OCI-LY3 (cell line): ENCODE data around the gene MAP6.

Source experiments
- H2AFZ ChIP-seq: fragments of 200-600, 300-600 bp; shearing (Covaris generic); 2 replicates; pipeline ENCODE4 v1.6.0; 2014; ENCODE audit warnings: antibody characterized with exemption, low read depth, low read length
- H3K27ac ChIP-seq: fragments of 200-600, 300-600 bp; sonication (generic); 2 replicates; pipeline ENCODE4 v1.5.1; 2014; ENCODE audit warnings: mild to moderate bottlenecking, low read length, moderate library complexity, mixed read lengths
- H3K27me3 ChIP-seq: fragments of 200-600, 300-600 bp; sonication (generic); 2 replicates; pipeline ENCODE4 v1.6.1; 2014; ENCODE audit warnings: low read depth, low read length, mixed read lengths
- H3K36me3 ChIP-seq: fragments of 200-600, 300-600 bp; sonication (generic); replicated peaks from 2 replicates; pipeline ENCODE3; 2014; ENCODE audit warnings: low read depth, low read length, mixed read lengths
- H3K4me1 ChIP-seq: fragments of 300-600, 200-600 bp; sonication (generic); 2 replicates; pipeline ENCODE4 v1.6.1; 2014; ENCODE audit warnings: low read length, mixed read lengths
- H3K4me2 ChIP-seq: fragments of 200-600, 300-600 bp; sonication (generic); 2 replicates; pipeline ENCODE4 v1.6.1; 2014; ENCODE audit warnings: low read length, mixed read lengths
- H3K4me3 ChIP-seq: fragments of 300-600, 200-600 bp; sonication (generic); 2 replicates; pipeline ENCODE4 v1.5.1; 2014; ENCODE audit warnings: antibody characterized with exemption, mild to moderate bottlenecking, low read length, moderate library complexity
- H3K79me2 ChIP-seq: fragments of 300-600, 200-600 bp; shearing (Covaris generic); 2 replicates; pipeline ENCODE4 v1.6.1; 2014; ENCODE audit warnings: mild to moderate bottlenecking, low read length, mixed read lengths
- H3K9ac ChIP-seq: fragments of 300-600, 200-600 bp; shearing (Covaris generic); 2 replicates; pipeline ENCODE4 v1.6.0; 2014; ENCODE audit warnings: mild to moderate bottlenecking, low read length, moderate library complexity
- H3K9me3 ChIP-seq: fragments of 200-600, 300-600 bp; shearing (Covaris generic); 2 replicates; pipeline ENCODE4 v1.6.1; 2014; ENCODE audit warnings: low read length, mixed read lengths; ENCODE audit not compliant: insufficient read depth
- H4K20me1 ChIP-seq: fragments of 200-600, 300-600 bp; sonication (generic); 2 replicates; pipeline ENCODE4 v1.6.1; 2016; ENCODE audit warnings: low read length, mixed read lengths; ENCODE audit not compliant: insufficient read depth
- EZH2phosphoT487 ChIP-seq: fragments of 200-600 bp; shearing (Covaris generic); IDR thresholded peaks from 2 replicates; pipeline ENCODE4 v1.6.1; 2018; ENCODE audit warnings: antibody characterized with exemption, mixed run types, low read depth
- TF ChIP-seq, protein P1 (sequence below): fragments of 200-600, 300-600 bp; sonication (generic); IDR thresholded peaks from 2 replicates; pipeline ENCODE4 v1.5.1; 2014; ENCODE audit warnings: antibody characterized with exemption, low read length, low read depth

MAP6 gene

DNA sequence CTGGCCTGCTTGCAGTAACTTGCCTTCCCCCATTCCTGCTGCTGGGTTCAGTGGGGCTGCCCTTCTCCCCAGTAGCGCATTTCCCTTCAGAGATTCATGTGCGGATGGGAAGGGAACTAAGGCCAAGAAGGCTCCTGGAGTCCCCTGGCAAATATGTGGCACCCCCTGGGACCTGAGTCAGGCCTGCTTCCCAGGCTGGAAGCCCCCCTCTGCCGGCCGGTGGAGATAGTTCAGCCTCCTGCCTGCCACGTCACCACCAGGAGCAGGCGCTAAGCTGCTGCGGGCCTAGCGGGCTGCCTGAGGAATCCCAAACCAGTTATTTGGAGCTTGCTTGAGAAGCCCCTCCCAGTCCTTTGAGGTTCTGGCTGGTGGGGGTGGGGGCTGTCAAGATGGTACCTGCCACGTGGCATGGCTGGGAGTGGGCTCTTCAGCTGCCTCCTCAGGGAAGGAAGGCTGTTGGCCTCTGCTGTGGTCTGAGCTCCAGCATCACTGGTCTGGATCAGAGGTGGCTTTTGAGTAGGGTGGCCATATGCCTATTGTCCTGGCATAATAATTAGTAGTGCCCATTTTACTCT lies 104.8 kb downstream of the MAP6 start:
- TF ChIP-seq, protein P1, sequence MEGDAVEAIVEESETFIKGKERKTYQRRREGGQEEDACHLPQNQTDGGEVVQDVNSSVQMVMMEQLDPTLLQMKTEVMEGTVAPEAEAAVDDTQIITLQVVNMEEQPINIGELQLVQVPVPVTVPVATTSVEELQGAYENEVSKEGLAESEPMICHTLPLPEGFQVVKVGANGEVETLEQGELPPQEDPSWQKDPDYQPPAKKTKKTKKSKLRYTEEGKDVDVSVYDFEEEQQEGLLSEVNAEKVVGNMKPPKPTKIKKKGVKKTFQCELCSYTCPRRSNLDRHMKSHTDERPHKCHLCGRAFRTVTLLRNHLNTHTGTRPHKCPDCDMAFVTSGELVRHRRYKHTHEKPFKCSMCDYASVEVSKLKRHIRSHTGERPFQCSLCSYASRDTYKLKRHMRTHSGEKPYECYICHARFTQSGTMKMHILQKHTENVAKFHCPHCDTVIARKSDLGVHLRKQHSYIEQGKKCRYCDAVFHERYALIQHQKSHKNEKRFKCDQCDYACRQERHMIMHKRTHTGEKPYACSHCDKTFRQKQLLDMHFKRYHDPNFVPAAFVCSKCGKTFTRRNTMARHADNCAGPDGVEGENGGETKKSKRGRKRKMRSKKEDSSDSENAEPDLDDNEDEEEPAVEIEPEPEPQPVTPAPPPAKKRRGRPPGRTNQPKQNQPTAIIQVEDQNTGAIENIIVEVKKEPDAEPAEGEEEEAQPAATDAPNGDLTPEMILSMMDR: no peak
- no peak for TF ChIP-seq EZH2phosphoT487
- no peaks in the 10 kb centered on the region for H3K9me3 ChIP-seq
- H3K27me3 ChIP-seq: 0 out of 2 replicates have a peak, but pooled peaks cover 2% of the 10 kb centered on the region
- H3K4me1 ChIP-seq: peaks cover 15% of the 10 kb centered on the region
- H3K4me3 ChIP-seq: no peak overlapping the region
- no peak overlapping the region for H2AFZ ChIP-seq
- H3K36me3 ChIP-seq: peaks cover 15% of the 10 kb centered on the region
- peak overlapping the region; percentile 93; the same call in 1 of the 2 replicates for H3K4me2 ChIP-seq
- H3K27ac ChIP-seq: no peak overlapping the region
- H4K20me1 ChIP-seq: no peaks in the 10 kb centered on the region
- peaks cover 13% of the 10 kb centered on the region for H3K79me2 ChIP-seq
- no peak overlapping the region for H3K9ac ChIP-seq

DNA sequence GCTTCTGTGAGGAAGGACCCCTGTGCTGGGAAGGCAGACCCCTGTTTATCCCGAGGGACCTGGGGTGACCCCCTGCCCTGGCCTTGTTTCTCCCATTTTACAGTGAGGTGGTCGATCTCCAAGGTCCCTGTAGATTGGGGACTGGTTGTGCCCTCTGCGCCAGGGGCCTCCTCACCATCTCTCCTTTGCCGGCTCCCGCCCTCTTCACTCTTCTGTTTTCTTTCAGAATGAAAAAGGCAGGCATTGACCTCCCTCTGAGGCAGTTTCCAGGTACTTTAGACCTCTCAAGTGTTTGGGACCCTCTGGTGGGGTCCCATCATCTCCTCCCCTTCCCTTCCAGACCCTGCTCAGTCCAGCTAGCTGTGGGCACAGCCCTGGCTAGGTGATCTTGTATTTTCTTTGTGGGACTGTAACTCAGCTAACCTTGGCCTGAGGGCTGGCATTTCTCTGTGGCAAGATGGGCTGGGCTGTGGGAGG lies 105.3 kb downstream of the MAP6 start:
- H4K20me1 ChIP-seq: no peaks in the 10 kb centered on the region
- no peak overlapping the region for H2AFZ ChIP-seq
- H3K4me1 ChIP-seq: peaks cover 15% of the 10 kb centered on the region

DNA sequence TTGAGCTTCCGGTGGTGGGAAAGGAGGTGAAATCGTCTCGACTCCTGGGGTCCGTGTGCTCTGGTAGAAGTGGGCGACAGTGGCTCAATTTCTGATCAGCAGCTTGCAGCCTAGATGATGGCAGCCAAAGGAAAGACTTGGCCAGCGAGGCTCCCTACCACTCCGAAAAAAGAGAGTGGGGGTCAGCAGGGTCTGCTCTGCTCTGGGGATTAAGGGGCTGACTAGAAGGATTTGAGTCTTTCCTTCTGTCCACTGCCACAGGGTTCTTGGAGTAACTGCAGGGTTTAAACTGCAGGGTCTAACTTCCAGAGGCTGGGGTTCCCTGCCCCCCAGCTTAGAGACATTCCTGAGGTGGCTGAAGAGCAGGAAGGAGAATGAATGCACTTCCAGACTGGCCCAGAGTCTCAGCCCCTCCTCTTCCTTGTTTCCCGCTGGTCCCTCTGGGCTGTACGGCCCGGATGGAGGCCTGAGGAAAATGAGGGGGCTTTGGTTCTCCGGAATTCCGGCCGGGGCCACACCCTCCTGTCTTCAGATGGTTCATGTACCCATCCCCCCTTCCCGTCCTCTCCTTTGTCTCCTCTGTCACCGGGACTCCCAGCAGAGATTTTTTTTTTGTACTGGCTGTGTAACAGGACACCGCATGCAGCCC lies 105.9 kb downstream of the MAP6 start:
- H3K27me3 ChIP-seq: 0 out of 2 replicates have a peak, but pooled peaks cover 2% of the 10 kb centered on the region
- no peak for TF ChIP-seq EZH2phosphoT487
- TF ChIP-seq, protein P1: no peak
- peaks cover 4% of the 10 kb centered on the region for H3K36me3 ChIP-seq
- H4K20me1 ChIP-seq: no peaks in the 10 kb centered on the region
- H3K9ac ChIP-seq: peak overlapping the region; percentile 92
- no peaks in the 10 kb centered on the region for H3K9me3 ChIP-seq
- H3K4me3 ChIP-seq: peak overlapping the region; percentile 85
- peak overlapping the region; percentile 93 for H3K4me2 ChIP-seq
- H3K4me1 ChIP-seq: peaks cover 15% of the 10 kb centered on the region
- H3K79me2 ChIP-seq: peaks cover 13% of the 10 kb centered on the region
- peak overlapping the region; percentile 52; the same call in 1 of the 2 replicates for H3K27ac ChIP-seq
- H2AFZ ChIP-seq: peak overlapping the region; percentile 35

More for the DNA sequence above, 105.3 kb downstream of the MAP6 start:
- 0 out of 2 replicates have a peak, but pooled peaks cover 2% of the 10 kb centered on the region for H3K27me3 ChIP-seq
- H3K9ac ChIP-seq: peak overlapping the region; percentile 92; the same call in 1 of the 2 replicates
- H3K27ac ChIP-seq: no peak overlapping the region
- H3K9me3 ChIP-seq: no peaks in the 10 kb centered on the region
- H3K4me2 ChIP-seq: peak overlapping the region; percentile 93
- H3K79me2 ChIP-seq: peaks cover 13% of the 10 kb centered on the region
- TF ChIP-seq, protein P1: no peak
- no peak for TF ChIP-seq EZH2phosphoT487
- H3K4me3 ChIP-seq: peak overlapping the region; percentile 85
- H3K36me3 ChIP-seq: peaks cover 10% of the 10 kb centered on the region

DNA sequence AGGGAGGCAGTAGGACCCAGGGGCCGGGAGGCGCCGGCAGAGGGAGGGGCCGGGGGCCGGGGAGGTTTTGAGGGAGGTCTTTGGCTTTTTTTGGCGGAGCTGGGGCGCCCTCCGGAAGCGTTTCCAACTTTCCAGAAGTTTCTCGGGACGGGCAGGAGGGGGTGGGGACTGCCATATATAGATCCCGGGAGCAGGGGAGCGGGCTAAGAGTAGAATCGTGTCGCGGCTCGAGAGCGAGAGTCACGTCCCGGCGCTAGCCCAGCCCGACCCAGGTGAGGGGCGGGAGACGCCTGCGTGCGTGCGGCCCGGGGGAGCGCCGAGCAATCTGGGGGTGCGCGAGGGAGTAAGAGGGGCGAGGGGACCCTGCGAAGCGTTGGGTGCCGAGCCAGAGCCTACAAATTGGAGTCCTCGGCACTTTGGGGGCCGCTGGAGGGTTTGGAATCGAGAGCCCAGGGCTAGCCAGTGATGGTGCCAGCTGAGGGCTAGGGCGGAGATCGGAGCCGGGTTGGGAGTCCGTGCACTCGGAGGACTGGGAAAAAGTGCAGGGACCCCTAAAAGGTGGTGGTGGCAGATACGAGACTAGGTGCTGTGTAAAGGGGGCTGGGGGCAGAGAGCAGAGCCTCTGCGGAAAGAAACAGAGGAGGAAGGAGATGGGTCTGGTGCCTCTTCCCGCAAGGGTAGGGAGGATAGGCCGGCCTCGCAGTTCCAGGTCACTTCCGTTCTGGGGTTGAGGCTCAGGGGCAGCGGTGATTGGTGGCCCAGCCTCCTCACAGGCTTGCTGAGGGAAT lies 106.6 kb downstream of the MAP6 start, which contains the start of gene SERPINH1:
Gene SERPINH1, plus strand, starts transcription at position 206 of the 788 bp plus-strand sequence. CDS start 4,097 bp downstream, outside the sequence.
- peak within 1 kb of the TSS; percentile 80 for H2AFZ ChIP-seq

More for the DNA sequence above, 106.6 kb downstream of the MAP6 start, which contains the start of gene SERPINH1:
- TF ChIP-seq, protein P1: no peak
- TF ChIP-seq EZH2phosphoT487: no peak
- Histone ChIP-seq H3K36me3 (peaks cover 4% of the 10 kb centered on the region), H3K4me3 (peak within 1 kb of the TSS; percentile 85), H3K79me2 (peaks cover 13% of the 10 kb centered on the region), H3K9me3 (no peaks in the 10 kb centered on the region), H3K4me2 (peak within 1 kb of the TSS; percentile 93), H3K27ac (peak within 1 kb of the TSS; percentile 52), H3K27me3 (peaks cover 4% of the 10 kb centered on the region), H3K4me1 (peaks cover 15% of the 10 kb centered on the region), H3K9ac (peak within 1 kb of the TSS; percentile 92), H4K20me1 (no peaks in the 10 kb centered on the region)
